HUDEP-2 (cell line): ENCODE data around the gene PARD3.
"Not testable (repeated sequence)": the region's sequence is repeated elsewhere in the genome, so short reads cannot be mapped to it uniquely, and the experiment has no call there.

Experiments used
- DNase-seq, 76 experiments: peaks; one replicate each; lab custom pipeline; 2025; ENCODE audit not compliant: unreplicated experiment in 76 of 76; lab: John Stamatoyannopoulos, UW

The PARD3 gene

GRCh38 chr10:34078017-34078744 is 736.9 kb downstream of the PARD3 start:
- no peak for DNase-seq

- DNase-seq: no peak
These were observed 738.7 kb downstream of the PARD3 start for GRCh38 chr10:34076443-34076842.

- no peak for DNase-seq
These were observed 739.7 kb downstream of the PARD3 start for GRCh38 chr10:34075254-34075926.

- DNase-seq: no peak
These were observed 741.0 kb downstream of the PARD3 start for GRCh38 chr10:34074051-34074450.

GRCh38 chr10:34067741-34068140 is 747.4 kb downstream of the PARD3 start:
- not testable (repeated sequence) for DNase-seq

- DNase-seq: no peak
These were observed 751.5 kb downstream of the PARD3 start for GRCh38 chr10:34063592-34063991.

GRCh38 chr10:34061841-34062240 is 753.3 kb downstream of the PARD3 start:
- DNase-seq: no peak
